HepG2 (cell line): Measurements from ENCODE around the gene TTLL7. TPM values are rescaled to one million over a fixed set of nuclear protein-coding genes. Genes with fewer than 3 reads are reported as not detected.

Experiments used
- ATAC-seq: fragments of 200-7000 bp; cut with Tn5 transposase; 3 replicates; pipeline ENCODE4 v1.9.1; 2020; ENCODE audit warnings: mild to moderate bottlenecking, moderate library complexity
- BruUV-seq: library from RNA; stranded (reverse); fragments of 400-500 nt; replicated peaks from 2 replicates; lab custom pipeline; 2021; lab: Mats Ljungman, UMichigan
- CTCF ChIA-PET: fragments of 300-600 bp; formaldehyde crosslinking; extraction: SDS; loops from one replicate; lab custom pipeline; 2021; ENCODE audit warnings: low total read pairs, inconsistent platforms, low intra/inter-chr PET ratio; lab: Yijun Ruan, JAX
- POLR2A ChIA-PET: fragments of 350-600 bp; sonication (Branson Sonifier 250); formaldehyde crosslinking; loops from one replicate; lab custom pipeline; 2020; ENCODE audit warnings: antibody characterized with exemption, inconsistent platforms; lab: Yijun Ruan, JAX
- DNase-seq: peaks from one replicate; pipeline ENCODE4 v3.0.0-alpha.2; 2015; ENCODE audit warnings: low spot score
- FAIRE-seq: peaks from 3 replicates; lab custom pipeline; 2011; peaks lifted over from hg19 to GRCh38; lab: Jason Lieb, UNC
- H2AFZ ChIP-seq: one replicate; pipeline ENCODE4 v1.6.1; 2011; ENCODE audit warnings: low read length, inconsistent platforms
- H3K27ac ChIP-seq: fragments of 300-600 bp; 3 replicates; pipeline ENCODE4 v1.8.0; 2011; ENCODE audit warnings: mixed run types, mild to moderate bottlenecking, mixed read lengths, low read length, inconsistent platforms; ENCODE audit not compliant: insufficient read depth; ENCODE audit errors: extremely low read length
- H3K27me3 ChIP-seq, 2 experiments: fragments of 200-600 bp in 1 of 2; 2 replicates in 1 of 2; 3 replicates in 1 of 2; pipeline versions ENCODE4 v1.6.0 to v1.8.0; 2011; ENCODE audit warnings: low read length in 2 of 2, mild to moderate bottlenecking in 2 of 2, moderate library complexity in 2 of 2, inconsistent platforms in 1 of 2; ENCODE audit not compliant: insufficient read depth in 2 of 2, control insufficient read depth in 1 of 2
- H3K36me3 ChIP-seq, 2 experiments: fragments of 200-600 bp in 1 of 2; replicated peaks in 1 of 2; 2 replicates in 1 of 2; 3 replicates in 1 of 2; pipeline versions ENCODE4 v1.5.1 to v1.8.0; 2011; ENCODE audit warnings: low read length in 2 of 2, inconsistent platforms in 1 of 2; ENCODE audit not compliant: insufficient read depth in 2 of 2, control insufficient read depth in 1 of 2
- H3K4me1 ChIP-seq: 2 replicates; pipeline ENCODE4 v1.5.1; 2012; ENCODE audit warnings: low read length, inconsistent platforms; ENCODE audit not compliant: insufficient read depth
- H3K4me2 ChIP-seq: 2 replicates; pipeline ENCODE4 v1.6.0; 2011; ENCODE audit warnings: low read depth, low read length, inconsistent platforms
- H3K4me3 ChIP-seq, 3 experiments: fragments of 200-600 bp in 1 of 3; sonication (generic), shearing (Covaris generic) in 1 of 3; replicated peaks in 1 of 3; 2 replicates each; pipeline ENCODE4 v1.5.1; 2011 to 2016; ENCODE audit warnings: low read length in 3 of 3, inconsistent platforms in 2 of 3, low read depth in 2 of 3, mild to moderate bottlenecking in 2 of 3, control low read depth in 1 of 3, mixed read lengths in 1 of 3; ENCODE audit not compliant: insufficient read depth in 1 of 3
- H3K79me2 ChIP-seq: one replicate; pipeline ENCODE4 v1.6.1; 2011; ENCODE audit warnings: low read length, inconsistent platforms; ENCODE audit not compliant: insufficient read depth
- H3K9ac ChIP-seq: 2 replicates; pipeline ENCODE4 v1.6.0; 2011; ENCODE audit warnings: mild to moderate bottlenecking, low read depth, low read length, inconsistent platforms; ENCODE audit not compliant: insufficient read depth
- H3K9me3 ChIP-seq: 2 replicates; pipeline ENCODE4 v1.5.1; 2012; ENCODE audit warnings: mild to moderate bottlenecking, low read length
- H4K20me1 ChIP-seq: 2 replicates; pipeline ENCODE4 v1.6.0; 2011; ENCODE audit warnings: inconsistent platforms, mild to moderate bottlenecking, low read length, moderate library complexity; ENCODE audit not compliant: insufficient read depth
- HES4 ChIP-seq: sonication (generic); formaldehyde crosslinking; IDR thresholded peaks from 2 replicates; pipeline ENCODE4 v1.9.0; 2021; ENCODE audit warnings: mild to moderate bottlenecking, missing genetic modification reagents, borderline replicate concordance
- POGZ ChIP-seq: sonication (generic); formaldehyde crosslinking; IDR thresholded peaks from 2 replicates; pipeline ENCODE4 v1.4.0; 2020; ENCODE audit warnings: mild to moderate bottlenecking, missing genetic modification reagents
- SRF ChIP-seq: IDR thresholded peaks from 2 replicates; pipeline ENCODE4 v1.6.1; 2011; ENCODE audit warnings: mild to moderate bottlenecking, low read depth, low read length, moderate library complexity
- THYN1 ChIP-seq: sonication (generic); formaldehyde crosslinking; IDR thresholded peaks from 2 replicates; pipeline ENCODE4 v1.8.1; 2023; ENCODE audit warnings: low read depth, mild to moderate bottlenecking, moderate library complexity, missing genetic modification reagents, borderline replicate concordance
- WGBS: methylation state at CpG from one replicate; pipeline ENCODE4 v1.1.6; 2017; ENCODE audit warnings: low lambda C conversion rate; 5-methylcytosine and 5-hydroxymethylcytosine counted together
- in situ Hi-C: cut with HindIII; loops from 2 replicates; pipeline ENCODE4 v1.10.0; 2017; ENCODE audit warnings: low pct_unique_long_range_greater_than_20kb; ENCODE audit not compliant: extremely low pct_ligation_motif_present
- intact Hi-C: fragments of 100-400 bp; cut with micrococcal nuclease; formaldehyde crosslinking; loops from one replicate; pipeline ENCODE4 v1.10.0; 2022; ENCODE audit not compliant: unreplicated experiment
- polyA plus RNA-seq, 8 experiments: library from polyadenylated mRNA; depleted of rRNA in 3 of 8; stranded (reverse) in 7 of 8; unstranded in 1 of 8; fragments of >200 nt; fragmentation: Illumina TruSeq in 4 of 8; extraction: Trizol in 4 of 8; gene quantifications; 2 replicates each; pipeline versions ENCODE4 v1.2.1 to v1.2.3, GENCODE V29; 2011 to 2016; ENCODE audit warnings: low read depth in 4 of 8, missing spikeins in 1 of 8, mixed read lengths in 1 of 8; ENCODE audit not compliant: insufficient read depth in 1 of 8
- total RNA-seq, 5 experiments: library from RNA; depleted of rRNA; stranded (reverse); fragments of >200 nt; fragmentation: Illumina TruSeq; extraction: Trizol; gene quantifications; 2 replicates each; pipeline ENCODE4 v1.2.3, GENCODE V29; 2016; ENCODE audit warnings: low read depth in 1 of 5
- TF ChIP-seq, protein P1 (sequence below): sonication (generic); formaldehyde crosslinking; IDR thresholded peaks from 2 replicates; pipeline ENCODE4 v1.5.0; 2020; ENCODE audit warnings: mild to moderate bottlenecking, missing genetic modification reagents, borderline replicate concordance

TTLL7 gene
- total and polyA plus RNA-seq, 2 of the 13 experiments (the other 11 are each of a cell fraction or from before 2014, with no cell fraction given) = 0.07 to 0.22 TPM

GRCh38 chr1:83958704-83959103, 40.2 kb downstream of the TTLL7 start (continued):
- TF ChIP-seq, protein P1, sequence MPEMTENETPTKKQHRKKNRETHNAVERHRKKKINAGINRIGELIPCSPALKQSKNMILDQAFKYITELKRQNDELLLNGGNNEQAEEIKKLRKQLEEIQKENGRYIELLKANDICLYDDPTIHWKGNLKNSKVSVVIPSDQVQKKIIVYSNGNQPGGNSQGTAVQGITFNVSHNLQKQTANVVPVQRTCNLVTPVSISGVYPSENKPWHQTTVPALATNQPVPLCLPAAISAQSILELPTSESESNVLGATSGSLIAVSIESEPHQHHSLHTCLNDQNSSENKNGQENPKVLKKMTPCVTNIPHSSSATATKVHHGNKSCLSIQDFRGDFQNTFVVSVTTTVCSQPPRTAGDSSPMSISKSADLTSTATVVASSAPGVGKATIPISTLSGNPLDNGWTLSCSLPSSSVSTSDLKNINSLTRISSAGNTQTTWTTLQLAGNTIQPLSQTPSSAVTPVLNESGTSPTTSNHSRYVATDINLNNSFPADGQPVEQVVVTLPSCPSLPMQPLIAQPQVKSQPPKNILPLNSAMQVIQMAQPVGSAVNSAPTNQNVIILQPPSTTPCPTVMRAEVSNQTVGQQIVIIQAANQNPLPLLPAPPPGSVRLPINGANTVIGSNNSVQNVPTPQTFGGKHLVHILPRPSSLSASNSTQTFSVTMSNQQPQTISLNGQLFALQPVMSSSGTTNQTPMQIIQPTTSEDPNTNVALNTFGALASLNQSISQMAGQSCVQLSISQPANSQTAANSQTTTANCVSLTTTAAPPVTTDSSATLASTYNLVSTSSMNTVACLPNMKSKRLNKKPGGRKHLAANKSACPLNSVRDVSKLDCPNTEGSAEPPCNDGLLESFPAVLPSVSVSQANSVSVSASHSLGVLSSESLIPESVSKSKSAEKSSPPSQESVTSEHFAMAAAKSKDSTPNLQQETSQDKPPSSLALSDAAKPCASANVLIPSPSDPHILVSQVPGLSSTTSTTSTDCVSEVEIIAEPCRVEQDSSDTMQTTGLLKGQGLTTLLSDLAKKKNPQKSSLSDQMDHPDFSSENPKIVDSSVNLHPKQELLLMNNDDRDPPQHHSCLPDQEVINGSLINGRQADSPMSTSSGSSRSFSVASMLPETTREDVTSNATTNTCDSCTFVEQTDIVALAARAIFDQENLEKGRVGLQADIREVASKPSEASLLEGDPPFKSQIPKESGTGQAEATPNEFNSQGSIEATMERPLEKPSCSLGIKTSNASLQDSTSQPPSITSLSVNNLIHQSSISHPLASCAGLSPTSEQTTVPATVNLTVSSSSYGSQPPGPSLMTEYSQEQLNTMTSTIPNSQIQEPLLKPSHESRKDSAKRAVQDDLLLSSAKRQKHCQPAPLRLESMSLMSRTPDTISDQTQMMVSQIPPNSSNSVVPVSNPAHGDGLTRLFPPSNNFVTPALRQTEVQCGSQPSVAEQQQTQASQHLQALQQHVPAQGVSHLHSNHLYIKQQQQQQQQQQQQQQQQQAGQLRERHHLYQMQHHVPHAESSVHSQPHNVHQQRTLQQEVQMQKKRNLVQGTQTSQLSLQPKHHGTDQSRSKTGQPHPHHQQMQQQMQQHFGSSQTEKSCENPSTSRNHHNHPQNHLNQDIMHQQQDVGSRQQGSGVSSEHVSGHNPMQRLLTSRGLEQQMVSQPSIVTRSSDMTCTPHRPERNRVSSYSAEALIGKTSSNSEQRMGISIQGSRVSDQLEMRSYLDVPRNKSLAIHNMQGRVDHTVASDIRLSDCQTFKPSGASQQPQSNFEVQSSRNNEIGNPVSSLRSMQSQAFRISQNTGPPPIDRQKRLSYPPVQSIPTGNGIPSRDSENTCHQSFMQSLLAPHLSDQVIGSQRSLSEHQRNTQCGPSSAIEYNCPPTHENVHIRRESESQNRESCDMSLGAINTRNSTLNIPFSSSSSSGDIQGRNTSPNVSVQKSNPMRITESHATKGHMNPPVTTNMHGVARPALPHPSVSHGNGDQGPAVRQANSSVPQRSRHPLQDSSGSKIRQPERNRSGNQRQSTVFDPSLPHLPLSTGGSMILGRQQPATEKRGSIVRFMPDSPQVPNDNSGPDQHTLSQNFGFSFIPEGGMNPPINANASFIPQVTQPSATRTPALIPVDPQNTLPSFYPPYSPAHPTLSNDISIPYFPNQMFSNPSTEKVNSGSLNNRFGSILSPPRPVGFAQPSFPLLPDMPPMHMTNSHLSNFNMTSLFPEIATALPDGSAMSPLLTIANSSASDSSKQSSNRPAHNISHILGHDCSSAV = no peak

DNA sequence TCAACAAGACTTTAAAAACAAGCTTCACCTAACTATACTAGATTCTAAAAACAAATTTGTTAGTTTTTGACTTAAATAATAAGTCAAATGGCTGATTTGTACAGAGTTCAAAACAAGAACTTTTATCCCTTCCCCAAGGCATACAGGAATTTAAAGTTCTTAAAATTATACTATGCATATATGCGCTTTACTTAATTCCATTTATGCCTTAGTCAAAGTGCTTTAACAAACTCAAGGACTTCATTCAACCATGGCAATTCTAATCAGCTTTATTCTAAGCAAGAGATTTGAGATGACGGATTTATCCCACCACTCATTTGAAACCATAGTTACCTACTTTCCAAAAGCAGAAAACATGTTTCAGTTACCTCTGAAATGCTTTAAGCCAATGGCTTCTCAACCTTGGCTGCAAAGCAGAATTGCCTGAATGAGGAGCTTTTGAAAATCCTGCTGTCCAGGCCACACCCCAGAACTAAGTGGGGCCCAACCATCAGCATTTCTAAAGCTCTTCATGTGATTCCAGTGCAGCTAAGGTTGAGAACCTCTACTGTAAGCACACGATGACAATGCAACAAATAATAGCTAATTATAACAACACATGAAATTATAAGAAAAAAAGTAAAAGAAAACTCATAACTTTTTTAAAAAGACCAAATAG, 44.6 kb downstream of the TTLL7 start:
- POLR2A ChIA-PET = no interaction called here
- Histone ChIP-seq H3K27me3 (no peaks in the 10 kb centered on the region), H3K36me3 (no peaks in the 10 kb centered on the region), H3K27ac (no peak overlapping the region), H3K4me3 (no peak overlapping the region), H4K20me1 (no peaks in the 10 kb centered on the region), H3K4me2 (no peak overlapping the region), H3K4me1 (no peaks in the 10 kb centered on the region), H3K79me2 (no peaks in the 10 kb centered on the region), H3K9ac (no peak overlapping the region), H2AFZ (no peak overlapping the region), H3K9me3 (no peaks in the 10 kb centered on the region)
- no peak for FAIRE-seq
- ATAC-seq = no peak
- intact Hi-C loops (no loop called here), in situ Hi-C loops (no loop called here)
- CTCF ChIA-PET = no interaction called here
- WGBS = 28% methylated on average over 3 of the region's 3 CpGs
- BruUV-seq = no TSS peak
- TF ChIP-seq THYN1 (CRISPR knock-in tag) (no peak), HES4 (no peak), SRF (no peak), POGZ (CRISPR knock-in tag) (no peak)
- no peak for DNase-seq
